Thoracic aorta (tissue), 2 donors: ENCODE measurements around the gene KRT80. TPM values are rescaled to one million over a fixed set of nuclear protein-coding genes. Genes with fewer than 3 reads are reported as not detected.

Source experiments
- ATAC-seq: fragments of 150-250 bp; one replicate; pipeline ENCODE4 v1.8.0; 2017; ENCODE audit warnings: low read depth; ENCODE audit not compliant: insufficient number of reproducible peaks, low FRiP score
- DNase-seq: peaks from one replicate; pipeline ENCODE4 v3.0.0-alpha.2; 2020; ENCODE audit warnings: low spot score
- H3K27ac ChIP-seq, 2 donors: fragments of 200-600 bp; sonication (generic); 1 replicate in 1 of 2; 2 replicates in 1 of 2; pipeline ENCODE4 v1.5.1; 2016; ENCODE audit warnings: mild to moderate bottlenecking in 2 of 2, moderate library complexity in 2 of 2
- H3K27me3 ChIP-seq: fragments of 200-600 bp; sonication (generic); replicated peaks from 2 replicates; pipeline ENCODE4 v1.6.0; 2016; ENCODE audit warnings: mild to moderate bottlenecking; ENCODE audit not compliant: insufficient read depth
- H3K36me3 ChIP-seq: fragments of 200-600 bp; sonication (generic); one replicate; pipeline ENCODE4 v1.5.1; 2016
- H3K4me1 ChIP-seq, 2 donors: fragments of 200-600 bp; sonication (generic); 1 replicate in 1 of 2; 2 replicates in 1 of 2; pipeline versions ENCODE4 v1.5.1 to v1.6.0; 2016; ENCODE audit warnings: low read depth in 2 of 2, mild to moderate bottlenecking in 1 of 2; ENCODE audit not compliant: control insufficient read depth in 1 of 2
- H3K4me3 ChIP-seq: fragments of 200-600 bp; sonication (generic); 2 replicates; pipeline ENCODE4 v1.5.1; 2016; ENCODE audit warnings: mild to moderate bottlenecking
- H3K9me3 ChIP-seq: fragments of 200-600 bp; sonication (generic); 2 replicates; pipeline ENCODE4 v1.5.1; 2016
- CTCF ChIP-seq: fragments of 200-600 bp; sonication (generic); IDR thresholded peaks from one replicate; pipeline ENCODE4 v1.5.1; 2019; ENCODE audit warnings: antibody characterized with exemption
- total RNA-seq, 2 donors: library from RNA; depleted of rRNA; stranded (reverse); fragments of >200 nt; gene quantifications; one replicate each; pipeline versions ENCODE4 v1.1.0 to v1.2.3, GENCODE V29; 2016

Gene KRT80
- total RNA-seq, 2 donors from 2014 or later: 0.21 to 0.41 TPM

GRCh38 chr12:52182898-52183543 lies 8.8 kb downstream of the KRT80 start:
- no peak overlapping the region for H3K4me3 ChIP-seq
- no peaks in the 10 kb centered on the region for H3K9me3 ChIP-seq
- peaks cover 5 to 45% of the 10 kb centered on the region in 2 donors for H3K4me1 ChIP-seq
- TF ChIP-seq CTCF: no peak
- H3K27me3 ChIP-seq: no peaks in the 10 kb centered on the region
- DNase-seq: no peak
- peak overlapping the region in 1 of 2 donors; percentile 4 for H3K27ac ChIP-seq
- H3K36me3 ChIP-seq: no peaks in the 10 kb centered on the region
- no peak for ATAC-seq

GRCh38 chr12:52182384-52182783 lies 9.4 kb downstream of the KRT80 start:
- Histone ChIP-seq H3K27ac (no peak overlapping the region), H3K27me3 (no peaks in the 10 kb centered on the region), H3K4me3 (no peak overlapping the region), H3K9me3 (no peaks in the 10 kb centered on the region), H3K4me1 (peaks cover 5 to 38% of the 10 kb centered on the region in 2 donors), H3K36me3 (no peaks in the 10 kb centered on the region)
- ATAC-seq (no peak), DNase-seq (no peak)
- TF ChIP-seq CTCF: no peak

GRCh38 chr12:52181746-52182145 lies 10.1 kb downstream of the KRT80 start:
- no peaks in the 10 kb centered on the region for H3K36me3 ChIP-seq
- DNase-seq (no peak), ATAC-seq (no peak)
- no peak for TF ChIP-seq CTCF
- no peak overlapping the region for H3K27ac ChIP-seq
- no peaks in the 10 kb centered on the region for H3K9me3 ChIP-seq
- no peak overlapping the region for H3K4me3 ChIP-seq
- peaks cover 5 to 32% of the 10 kb centered on the region in 2 donors for H3K4me1 ChIP-seq
- H3K27me3 ChIP-seq: no peaks in the 10 kb centered on the region

- no peak overlapping the region for H3K4me3 ChIP-seq
- DNase-seq (no peak), ATAC-seq (no peak)
- H3K36me3 ChIP-seq: no peaks in the 10 kb centered on the region
- no peaks in the 10 kb centered on the region for H3K9me3 ChIP-seq
- no peak for TF ChIP-seq CTCF
- no peaks in the 10 kb centered on the region for H3K27me3 ChIP-seq
- H3K27ac ChIP-seq: no peak overlapping the region
- peaks cover 5 to 28% of the 10 kb centered on the region in 2 donors for H3K4me1 ChIP-seq
These were observed 10.7 kb downstream of the KRT80 start for GRCh38 chr12:52180971-52181628.

GRCh38 chr12:52179396-52179973 lies 12.3 kb downstream of the KRT80 start:
- Histone ChIP-seq H3K4me1 (peaks cover 6 to 31% of the 10 kb centered on the region in 2 donors), H3K9me3 (no peaks in the 10 kb centered on the region), H3K36me3 (no peaks in the 10 kb centered on the region), H3K27me3 (no peaks in the 10 kb centered on the region), H3K27ac (peak overlapping the region; percentile 14 to 43), H3K4me3 (no peak overlapping the region)
- DNase-seq (no peak), ATAC-seq (no peak)
- no peak for TF ChIP-seq CTCF
